GM12878 (cell line): ENCODE results near the gene CDH4. TPM values are rescaled to one million over a fixed set of nuclear protein-coding genes. Genes with fewer than 3 reads are reported as not detected.

Experiments used
- ATAC-seq: fragments of 200-7000 bp; cut with Tn5 transposase; 3 replicates; pipeline ENCODE4 v1.9.1; 2020; ENCODE audit warnings: mild to moderate bottlenecking, moderate library complexity
- BruUV-seq: library from RNA; stranded (reverse); fragments of 400-500 nt; replicated peaks from 2 replicates; lab custom pipeline; 2021; lab: Mats Ljungman, UMichigan
- CTCF ChIA-PET: fragments of 300-600 bp; sonication (Branson Sonifier 250); formaldehyde crosslinking; extraction: SDS; loops from one replicate; lab custom pipeline; 2021; ENCODE audit warnings: inconsistent platforms; lab: Yijun Ruan, JAX
- POLR2A ChIA-PET: fragments of 350-600 bp; formaldehyde crosslinking; extraction: SDS; loops from one replicate; lab custom pipeline; 2021; ENCODE audit warnings: inconsistent platforms; lab: Charles Lee
- RAD21 ChIA-PET: fragments of 300-600 bp; sonication (Branson Sonifier 250); formaldehyde crosslinking; loops from one replicate; lab custom pipeline; 2023; ENCODE audit warnings: antibody characterized with exemption; ENCODE audit not compliant: unreplicated experiment; lab: Charles Lee
- SMC1A ChIA-PET: fragments of 300-600 bp; sonication (Branson Sonifier 250); formaldehyde crosslinking; loops from one replicate; lab custom pipeline; 2023; ENCODE audit not compliant: unreplicated experiment, uncharacterized antibody; lab: Charles Lee
- DNase-seq: peaks from one replicate; pipeline ENCODE4 v3.0.0-alpha.2; 2011; ENCODE audit warnings: low read depth, low spot score
- FAIRE-seq: peaks from 3 replicates; lab custom pipeline; 2011; peaks lifted over from hg19 to GRCh38; lab: Jason Lieb, UNC
- H2AFZ ChIP-seq: 2 replicates; pipeline ENCODE4 v1.6.0; 2011; ENCODE audit warnings: low read depth, low read length, control low read depth; ENCODE audit not compliant: control insufficient read depth
- H3K27ac ChIP-seq: 2 replicates; pipeline ENCODE4 v1.5.1; 2011; ENCODE audit warnings: control low read depth; ENCODE audit not compliant: control insufficient read depth, insufficient read depth
- H3K27me3 ChIP-seq, 2 experiments: replicated peaks in 1 of 2; 2 replicates each; pipeline versions ENCODE4 v1.6.0 to v1.6.1; 2011; ENCODE audit warnings: low read length in 1 of 2; ENCODE audit not compliant: control insufficient read depth in 2 of 2, insufficient read depth in 2 of 2
- H3K36me3 ChIP-seq, 2 experiments: 2 replicates each; pipeline ENCODE4 v1.5.1; 2011; ENCODE audit warnings: low read length in 1 of 2; ENCODE audit not compliant: control insufficient read depth in 2 of 2, insufficient read depth in 2 of 2
- H3K4me1 ChIP-seq: 2 replicates; pipeline ENCODE4 v1.6.1; 2011; ENCODE audit warnings: mild to moderate bottlenecking, low read length, moderate library complexity, mixed read lengths; ENCODE audit not compliant: control insufficient read depth, insufficient read depth
- H3K4me2 ChIP-seq: 2 replicates; pipeline ENCODE4 v1.6.0; 2011; ENCODE audit warnings: control low read depth; ENCODE audit not compliant: control insufficient read depth, insufficient read depth
- H3K4me3 ChIP-seq: fragments of 200-600 bp; sonication (generic); 2 replicates; pipeline ENCODE4 v1.5.1; 2016
- H3K79me2 ChIP-seq: 2 replicates; pipeline ENCODE4 v1.6.0; 2011; ENCODE audit warnings: low read length; ENCODE audit not compliant: control insufficient read depth, insufficient read depth
- H3K9ac ChIP-seq: 2 replicates; pipeline ENCODE4 v1.8.0; 2011; ENCODE audit warnings: low read length, control low read depth, mixed read lengths; ENCODE audit not compliant: control insufficient read depth, insufficient read depth
- H3K9me3 ChIP-seq: replicated peaks from 3 replicates; pipeline ENCODE4 v1.5.1; 2011; ENCODE audit warnings: mild to moderate bottlenecking, low read length; ENCODE audit not compliant: control insufficient read depth, insufficient read depth
- H4K20me1 ChIP-seq: 2 replicates; pipeline ENCODE4 v1.6.0; 2011; ENCODE audit not compliant: control insufficient read depth, insufficient read depth
- BCL11A ChIP-seq: IDR thresholded peaks from 2 replicates; pipeline ENCODE4 v1.6.1; 2011; ENCODE audit warnings: low read depth, low read length
- EED ChIP-seq: sonication (generic); IDR thresholded peaks from 2 replicates; pipeline ENCODE4 v1.6.1; 2016; ENCODE audit warnings: antibody characterized with exemption, low read depth
- FOS ChIP-seq: IDR thresholded peaks from 3 replicates; pipeline ENCODE4 v1.6.1; 2011; ENCODE audit warnings: borderline replicate concordance; ENCODE audit not compliant: insufficient read length; ENCODE audit errors: extremely low read depth
- GABPA ChIP-seq: IDR thresholded peaks from 2 replicates; pipeline ENCODE4 v1.6.1; 2014; ENCODE audit warnings: antibody characterized with exemption, low read depth, mild to moderate bottlenecking, inconsistent platforms
- MEF2A ChIP-seq: IDR thresholded peaks from 2 replicates; pipeline ENCODE4 v1.6.1; 2011; ENCODE audit warnings: low read depth, mild to moderate bottlenecking, low read length, moderate library complexity; ENCODE audit not compliant: insufficient read depth
- MTA3 ChIP-seq: IDR thresholded peaks from 2 replicates; pipeline ENCODE4 v1.6.1; 2012; ENCODE audit warnings: low read length, inconsistent platforms, borderline replicate concordance
- MXI1 ChIP-seq: fragments of 150-350 bp; IDR thresholded peaks from 2 replicates; pipeline ENCODE4 v1.6.1; 2011; ENCODE audit warnings: low read depth, mild to moderate bottlenecking, inconsistent platforms, low read length, improper control_type of control experiment
- MYC ChIP-seq: IDR thresholded peaks from 2 replicates; pipeline ENCODE4 v1.6.1; 2011; ENCODE audit warnings: mild to moderate bottlenecking, low read length, moderate library complexity, inconsistent platforms; ENCODE audit not compliant: insufficient read depth, insufficient replicate concordance, insufficient read length, severe bottlenecking
- NR2C1 ChIP-seq: fragments of 450-650 bp; IDR thresholded peaks from 2 replicates; pipeline ENCODE4 v1.6.1; 2017; ENCODE audit warnings: antibody characterized with exemption, mild to moderate bottlenecking, moderate library complexity
- TCF3 ChIP-seq: IDR thresholded peaks from 2 replicates; pipeline ENCODE4 v1.6.1; 2012; ENCODE audit warnings: low read depth, mild to moderate bottlenecking, low read length, borderline replicate concordance; ENCODE audit not compliant: insufficient read depth
- WRNIP1 ChIP-seq: IDR thresholded peaks from 2 replicates; pipeline ENCODE4 v1.6.1; 2011; ENCODE audit warnings: low read depth, low read length, improper control_type of control experiment, borderline replicate concordance
- YBX1 ChIP-seq: fragments of 450-650 bp; IDR thresholded peaks from 2 replicates; pipeline ENCODE4 v1.6.1; 2016; ENCODE audit warnings: antibody characterized with exemption
- ZSCAN29 ChIP-seq: fragments of 450-650 bp; IDR thresholded peaks from 2 replicates; pipeline ENCODE4 v1.6.1; 2017; ENCODE audit warnings: mild to moderate bottlenecking, moderate library complexity
- WGBS: methylation state at CpG from one replicate; pipeline ENCODE4 v1.1.6; 2016; ENCODE audit warnings: low lambda C conversion rate; ENCODE audit not compliant: insufficient replicate concordance, insufficient coverage; ENCODE audit errors: missing lambda C conversion rate; 5-methylcytosine and 5-hydroxymethylcytosine counted together
- in situ Hi-C: fragments of 300-500 bp; cut with MboI; formaldehyde crosslinking; loops from 9 replicates; pipeline ENCODE4 v1.14.3; 2018; ENCODE audit warnings: mixed read lengths
- intact Hi-C: fragments of 100-400 bp; cut with micrococcal nuclease; formaldehyde crosslinking; loops from one replicate; pipeline ENCODE4 v1.14.2; 2022; ENCODE audit not compliant: unreplicated experiment
- polyA plus RNA-seq, 11 experiments: library from polyadenylated mRNA; depleted of rRNA in 4 of 11; unstranded in 6 of 11; stranded (reverse) in 5 of 11; fragments of >200 nt; fragmentation: Nextera tagmentation in 4 of 11; fragmentation: Illumina TruSeq in 1 of 11; extraction: Ambion mirVana in 4 of 11; extraction: Trizol in 1 of 11; gene quantifications; 1 replicate in 1 of 11; 2 replicates in 10 of 11; pipeline versions ENCODE4 v1.2.1 to v1.2.3, GENCODE V29; 2011 to 2016; ENCODE audit warnings: inconsistent platforms in 2 of 11, missing spikeins in 2 of 11, low read depth in 1 of 11
- total RNA-seq, 4 experiments: library from RNA; depleted of rRNA in 3 of 4; stranded (reverse); fragments of >200 nt in 3 of 4; fragmentation: Illumina TruSeq in 1 of 4; extraction: Trizol in 1 of 4; gene quantifications; 2 replicates each; pipeline versions ENCODE4 v1.2.1 to v1.2.3, GENCODE V29; 2013 to 2021
- TF ChIP-seq, protein P1 (sequence below): IDR thresholded peaks from 2 replicates; pipeline ENCODE4 v1.6.1; 2012; ENCODE audit warnings: low read depth, low read length, improper control_type of control experiment
- TF ChIP-seq, protein P2 (sequence below): fragments of 450-650 bp; IDR thresholded peaks from 2 replicates; pipeline ENCODE4 v1.6.1; 2016; ENCODE audit warnings: mild to moderate bottlenecking, moderate library complexity, borderline replicate concordance

CDH4 gene
- total and polyA plus RNA-seq, 10 of the 15 experiments (the other 5 are each of a cell fraction or from before 2014, with no cell fraction given): not detected

DNA sequence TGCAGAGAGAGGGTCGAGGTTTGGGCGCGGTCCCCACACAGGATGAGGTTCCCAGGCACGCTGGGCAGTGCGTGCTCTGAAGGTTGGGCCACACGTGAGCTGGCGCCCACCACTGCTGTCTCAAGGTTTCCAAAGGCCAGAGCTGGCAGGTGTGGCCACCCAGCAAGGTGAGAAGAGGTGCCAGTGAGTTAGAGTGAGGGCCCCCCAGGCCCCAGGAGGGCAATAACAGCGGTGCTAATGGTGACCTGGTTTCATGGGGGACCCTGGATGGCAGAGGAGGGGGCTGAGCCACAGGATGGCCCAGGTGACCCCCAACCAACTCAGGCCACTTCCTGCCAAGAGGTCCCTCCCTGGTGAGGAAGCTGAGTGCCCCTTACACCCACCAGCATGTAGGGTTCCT lies 628.6 kb downstream of the CDH4 start:
- Histone ChIP-seq H3K4me2 (no peak overlapping the region), H3K36me3 (no peaks in the 10 kb centered on the region), H3K4me3 (no peak overlapping the region), H3K9ac (no peak overlapping the region), H3K4me1 (no peaks in the 10 kb centered on the region), H3K79me2 (no peaks in the 10 kb centered on the region), H3K27ac (no peak overlapping the region), H3K9me3 (no peaks in the 10 kb centered on the region), H2AFZ (no peak overlapping the region), H3K27me3 (no peaks in the 10 kb centered on the region; a peak in 2 of 4 replicates), H4K20me1 (no peaks in the 10 kb centered on the region)
- ChIA-PET POLR2A (no interaction called here), SMC1A (no interaction called here), CTCF (no interaction called here), RAD21 (no interaction called here)
- ATAC-seq (no peak), FAIRE-seq (no peak), DNase-seq (no peak)
- 52% methylated on average over 8 of the region's 8 CpGs for WGBS
- no TSS peak for BruUV-seq
- in situ Hi-C loops: no loop called here
- intact Hi-C loops: no loop called here
- no peak for TF ChIP-seq GABPA

DNA sequence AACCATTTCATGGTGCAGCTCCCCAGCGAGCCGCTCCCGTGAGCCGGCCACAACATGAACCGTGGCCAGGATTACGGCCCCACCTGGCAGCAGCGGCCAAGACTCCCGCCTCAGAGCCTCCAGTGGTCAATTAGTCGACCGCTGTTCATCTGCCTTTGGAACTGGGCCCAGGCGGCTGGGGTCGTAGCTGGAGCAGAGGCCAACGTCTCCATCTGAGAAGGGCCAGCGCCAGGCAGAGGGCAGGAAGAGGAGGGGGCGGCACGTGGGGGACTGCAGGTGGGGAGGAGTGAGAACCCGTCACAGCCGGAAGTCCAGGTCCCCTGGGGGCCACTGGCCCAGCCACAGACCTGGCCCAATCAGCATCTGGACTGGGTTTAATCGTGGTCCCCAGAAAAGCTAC lies 629.4 kb downstream of the CDH4 start:
- H3K36me3 ChIP-seq: no peaks in the 10 kb centered on the region
- H3K4me3 ChIP-seq: no peak overlapping the region
- H3K27ac ChIP-seq: no peak overlapping the region
- no peaks in the 10 kb centered on the region; a peak in 2 of 4 replicates for H3K27me3 ChIP-seq
- H2AFZ ChIP-seq: no peak overlapping the region
- intact Hi-C loops: no loop called here
- H3K4me2 ChIP-seq: no peak overlapping the region
- ATAC-seq (no peak), DNase-seq (no peak), FAIRE-seq (no peak)
- BruUV-seq: no TSS peak
- H3K79me2 ChIP-seq: no peaks in the 10 kb centered on the region
- CTCF ChIA-PET: no interaction called here
- no peaks in the 10 kb centered on the region for H3K9me3 ChIP-seq
- in situ Hi-C loops: no loop called here
- POLR2A ChIA-PET: no interaction called here
- H4K20me1 ChIP-seq: no peaks in the 10 kb centered on the region
- H3K4me1 ChIP-seq: no peaks in the 10 kb centered on the region
- RAD21 ChIA-PET: no interaction called here
- SMC1A ChIA-PET: no interaction called here
- WGBS: 45% methylated on average over 19 of the region's 19 CpGs
- no peak for TF ChIP-seq FOS
- no peak for TF ChIP-seq MYC
- no peak for TF ChIP-seq EED
- no peak for TF ChIP-seq MTA3
- no peak for TF ChIP-seq MXI1
- no peak for TF ChIP-seq ZSCAN29
- TF ChIP-seq WRNIP1: no peak
- TF ChIP-seq, protein P1, sequence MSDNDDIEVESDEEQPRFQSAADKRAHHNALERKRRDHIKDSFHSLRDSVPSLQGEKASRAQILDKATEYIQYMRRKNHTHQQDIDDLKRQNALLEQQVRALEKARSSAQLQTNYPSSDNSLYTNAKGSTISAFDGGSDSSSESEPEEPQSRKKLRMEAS: no peak
- no peak for TF ChIP-seq BCL11A
- TF ChIP-seq YBX1: no peak
- no peak for TF ChIP-seq NR2C1
- TF ChIP-seq, protein P2, sequence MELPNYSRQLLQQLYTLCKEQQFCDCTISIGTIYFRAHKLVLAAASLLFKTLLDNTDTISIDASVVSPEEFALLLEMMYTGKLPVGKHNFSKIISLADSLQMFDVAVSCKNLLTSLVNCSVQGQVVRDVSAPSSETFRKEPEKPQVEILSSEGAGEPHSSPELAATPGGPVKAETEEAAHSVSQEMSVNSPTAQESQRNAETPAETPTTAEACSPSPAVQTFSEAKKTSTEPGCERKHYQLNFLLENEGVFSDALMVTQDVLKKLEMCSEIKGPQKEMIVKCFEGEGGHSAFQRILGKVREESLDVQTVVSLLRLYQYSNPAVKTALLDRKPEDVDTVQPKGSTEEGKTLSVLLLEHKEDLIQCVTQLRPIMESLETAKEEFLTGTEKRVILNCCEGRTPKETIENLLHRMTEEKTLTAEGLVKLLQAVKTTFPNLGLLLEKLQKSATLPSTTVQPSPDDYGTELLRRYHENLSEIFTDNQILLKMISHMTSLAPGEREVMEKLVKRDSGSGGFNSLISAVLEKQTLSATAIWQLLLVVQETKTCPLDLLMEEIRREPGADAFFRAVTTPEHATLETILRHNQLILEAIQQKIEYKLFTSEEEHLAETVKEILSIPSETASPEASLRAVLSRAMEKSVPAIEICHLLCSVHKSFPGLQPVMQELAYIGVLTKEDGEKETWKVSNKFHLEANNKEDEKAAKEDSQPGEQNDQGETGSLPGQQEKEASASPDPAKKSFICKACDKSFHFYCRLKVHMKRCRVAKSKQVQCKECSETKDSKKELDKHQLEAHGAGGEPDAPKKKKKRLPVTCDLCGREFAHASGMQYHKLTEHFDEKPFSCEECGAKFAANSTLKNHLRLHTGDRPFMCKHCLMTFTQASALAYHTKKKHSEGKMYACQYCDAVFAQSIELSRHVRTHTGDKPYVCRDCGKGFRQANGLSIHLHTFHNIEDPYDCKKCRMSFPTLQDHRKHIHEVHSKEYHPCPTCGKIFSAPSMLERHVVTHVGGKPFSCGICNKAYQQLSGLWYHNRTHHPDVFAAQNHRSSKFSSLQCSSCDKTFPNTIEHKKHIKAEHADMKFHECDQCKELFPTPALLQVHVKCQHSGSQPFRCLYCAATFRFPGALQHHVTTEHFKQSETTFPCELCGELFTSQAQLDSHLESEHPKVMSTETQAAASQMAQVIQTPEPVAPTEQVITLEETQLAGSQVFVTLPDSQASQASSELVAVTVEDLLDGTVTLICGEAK: no peak
- no peak for TF ChIP-seq MEF2A
- TF ChIP-seq TCF3: no peak
- H3K9ac ChIP-seq: no peak overlapping the region
